ENCODE data around the gene CPNE5.

The CPNE5 gene

GRCh38 chr6:36700071-36700812 lies 139.0 kb downstream of the CPNE5 start:
- DNase-seq (ENCODE audit: low read depth), result no peak

DNA sequence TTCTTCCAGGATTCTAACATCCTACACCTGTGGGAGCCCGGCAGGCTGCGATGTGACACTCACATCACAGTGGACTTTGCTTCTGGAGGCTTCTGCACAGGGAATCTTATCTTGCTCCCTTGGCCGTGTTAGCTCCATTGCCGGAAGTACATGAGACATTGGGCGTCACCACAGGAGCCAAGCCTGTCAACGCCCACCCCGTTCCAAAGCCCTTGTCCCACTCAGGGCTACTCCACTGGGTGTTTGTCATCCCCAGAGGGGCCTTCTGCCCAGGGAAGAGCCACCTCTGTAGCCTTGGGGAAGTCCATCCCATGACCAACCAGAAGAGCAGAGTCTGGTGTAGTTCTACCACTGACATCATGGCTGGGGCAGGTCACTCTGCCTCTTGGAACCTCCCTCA lies 139.9 kb downstream of the CPNE5 start:
- DNase-seq (ENCODE audit: low read depth), result no peak

DNA sequence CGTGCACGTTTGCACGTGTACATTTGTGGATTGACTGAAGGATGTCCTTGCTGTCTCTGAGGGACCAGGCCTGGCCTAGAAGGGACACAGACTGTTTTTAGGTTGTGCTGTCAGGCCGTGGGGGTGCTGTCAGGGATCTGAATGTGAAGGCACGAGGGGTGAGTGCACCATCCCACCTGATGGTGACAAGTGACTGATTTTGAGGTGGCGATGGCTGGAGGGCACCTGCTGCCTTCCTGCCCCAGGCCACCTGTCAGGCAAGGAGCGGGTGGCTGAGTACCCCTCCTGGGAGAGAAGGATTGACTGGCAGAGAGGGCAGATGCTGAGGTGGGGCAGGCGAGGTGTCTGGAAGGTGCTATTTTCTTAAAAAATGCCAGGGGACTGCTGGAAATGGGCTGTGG lies 140.4 kb downstream of the CPNE5 start:
- DNase-seq (ENCODE audit: low read depth), result no peak

- DNase-seq (ENCODE audit: low read depth), result no peak
Observed at GRCh38 chr6:36698196-36698595, 141.0 kb downstream of the CPNE5 start.

DNA sequence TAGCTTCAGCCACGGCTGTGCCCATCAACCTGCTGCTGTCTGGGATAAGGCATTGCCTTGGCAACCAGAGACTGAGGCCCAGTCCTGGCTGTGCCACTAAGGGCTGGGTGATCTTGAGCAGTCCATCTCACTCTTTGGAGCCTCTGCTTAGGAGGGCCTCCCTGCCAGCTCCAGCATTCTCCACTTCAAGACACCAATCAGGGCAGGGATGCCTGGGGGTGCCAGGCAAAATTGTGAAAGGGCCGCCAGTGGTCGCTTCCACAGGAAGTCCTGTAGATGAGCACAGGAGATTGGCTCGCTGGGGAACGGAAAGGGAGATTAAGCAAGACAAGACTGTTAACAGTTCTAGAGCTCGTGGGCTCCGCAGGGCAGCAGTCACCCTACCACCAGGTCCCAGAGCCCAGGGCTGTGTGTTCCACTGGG lies 141.8 kb downstream of the CPNE5 start, which contains the start of gene RAB44:
Gene RAB44 (plus strand): TSS at position 346 of the 423 bp plus-strand sequence. CDS start 6,410 bp downstream, outside the sequence.
- no peak for DNase-seq (ENCODE audit: low read depth)

- no peak for DNase-seq (ENCODE audit: low read depth)
Observed at GRCh38 chr6:36695414-36695813, 143.8 kb downstream of the CPNE5 start.

DNA sequence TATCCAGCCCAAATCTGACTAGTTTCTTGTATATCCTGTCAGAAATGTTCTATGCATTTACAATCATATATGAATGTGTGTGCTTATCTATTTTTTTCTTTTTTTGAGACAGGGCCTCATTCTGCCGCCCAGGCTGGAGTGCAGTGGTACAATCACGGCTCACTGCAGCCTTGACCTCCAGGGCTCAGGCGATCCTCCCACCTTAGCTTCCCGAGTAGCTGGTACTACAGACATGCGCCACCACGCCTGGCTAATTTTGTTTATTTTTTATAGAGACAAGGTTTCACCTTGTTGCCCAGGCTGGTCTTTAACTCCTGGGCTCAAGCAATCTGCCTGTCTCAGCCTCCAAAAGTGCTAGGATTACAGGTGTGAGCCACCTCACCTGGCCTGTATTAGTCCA lies 144.6 kb downstream of the CPNE5 start:
- DNase-seq (ENCODE audit: low read depth), result no peak

DNA sequence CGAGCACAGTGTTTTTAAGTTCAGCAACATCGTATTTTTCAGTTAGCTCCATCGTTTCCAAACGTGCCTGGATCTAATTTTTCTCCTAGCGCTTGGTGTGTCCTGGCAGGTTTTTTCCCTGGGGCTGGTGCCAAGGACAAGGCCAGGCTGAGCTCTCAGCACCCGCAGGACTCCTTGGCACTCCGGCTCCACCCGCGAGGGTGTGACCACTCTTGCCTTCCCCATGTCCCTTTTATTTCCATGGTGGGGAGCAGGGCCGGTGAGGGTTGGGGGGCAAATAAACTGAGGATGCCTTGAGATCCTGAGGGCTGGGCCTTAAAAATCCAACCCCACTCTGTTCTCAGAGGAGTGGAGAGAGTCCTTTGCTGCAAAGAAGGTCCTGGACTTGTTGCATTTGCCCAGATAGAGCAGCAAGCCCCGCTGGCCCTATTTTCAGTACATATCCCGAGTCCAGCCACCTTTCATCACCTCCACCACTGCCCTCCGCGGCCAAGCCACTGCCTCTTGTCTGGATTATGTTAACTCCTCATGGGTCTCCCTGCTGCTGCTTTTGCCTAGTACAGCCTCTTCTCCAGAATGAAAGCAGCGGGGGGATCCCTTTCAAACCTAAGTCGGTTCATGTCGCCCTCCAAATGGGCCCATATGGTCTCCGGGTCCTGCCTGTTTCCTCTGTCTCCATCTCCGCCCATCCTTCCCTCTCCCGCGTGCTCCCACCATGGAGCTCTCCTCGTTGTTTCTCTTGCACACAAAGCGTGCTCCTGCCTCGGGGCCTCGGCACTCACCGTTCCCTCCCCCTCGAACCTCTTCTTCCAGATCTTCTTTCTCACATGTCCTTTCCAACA lies 146.2 kb downstream of the CPNE5 start:
- no peak for DNase-seq (ENCODE audit: low read depth)

- DNase-seq (ENCODE audit: low read depth), result no peak
Observed at GRCh38 chr6:36692220-36692619, 147.0 kb downstream of the CPNE5 start.

DNA sequence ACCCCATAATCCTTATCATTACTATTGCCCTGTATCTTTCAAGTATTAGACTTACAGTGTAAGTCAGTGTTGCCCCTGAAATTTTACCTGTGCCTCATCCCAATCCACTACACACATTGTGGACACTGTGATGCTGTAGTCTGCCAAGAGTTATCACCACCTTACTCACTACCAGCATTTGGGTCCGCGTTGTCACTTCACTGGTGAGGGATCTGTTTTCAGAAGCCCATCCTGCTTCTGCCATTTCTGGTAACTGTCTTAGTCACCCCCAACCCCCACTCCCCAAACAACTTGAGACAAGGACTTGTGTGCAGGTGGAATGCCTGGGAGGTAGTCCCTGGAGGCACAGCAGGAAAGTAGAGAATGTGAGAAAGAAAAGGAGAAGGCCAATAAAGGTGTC lies 147.6 kb downstream of the CPNE5 start:
- no peak for DNase-seq (ENCODE audit: low read depth)

GRCh38 chr6:36691011-36691410 lies 148.2 kb downstream of the CPNE5 start:
- no peak for DNase-seq (ENCODE audit: low read depth)
